CD4-positive, alpha-beta T cell treated with Interleukin-17A for 1 hour (primary cell): ENCODE measurements around the gene PPP1R7.
"Not testable (repeated sequence)": the region's sequence is repeated elsewhere in the genome, so short reads cannot be mapped to it uniquely, and the experiment has no call there.

Experiments
- DNase-seq: peaks from one replicate; pipeline ENCODE4 v3.0.0-alpha.2; 2020

PPP1R7 gene

GRCh38 chr2:241177526-241178334 lies 27.5 kb downstream of the PPP1R7 start:
- DNase-seq: no peak

- DNase-seq: no peak
Observed at GRCh38 chr2:241178961-241179360, 28.7 kb downstream of the PPP1R7 start.

- no peak for DNase-seq
Observed at GRCh38 chr2:241179899-241180298, 29.6 kb downstream of the PPP1R7 start.

GRCh38 chr2:241180495-241180894 lies 30.2 kb downstream of the PPP1R7 start:
- DNase-seq: no peak

GRCh38 chr2:241182126-241182525 lies 31.9 kb downstream of the PPP1R7 start:
- DNase-seq: no peak

- no peak for DNase-seq
Observed at GRCh38 chr2:241182531-241183133, 32.4 kb downstream of the PPP1R7 start.

- no peak for DNase-seq
Observed at GRCh38 chr2:241183221-241183620, 33.0 kb downstream of the PPP1R7 start.

- DNase-seq: no peak
Observed at GRCh38 chr2:241184901-241185300, 34.6 kb downstream of the PPP1R7 start.

- no peak for DNase-seq
Observed at GRCh38 chr2:241185961-241186360, 35.7 kb downstream of the PPP1R7 start.

- DNase-seq: no peak
Observed at GRCh38 chr2:241187101-241187917, 37.0 kb downstream of the PPP1R7 start.

- DNase-seq: no peak
Observed at GRCh38 chr2:241187918-241188234, 37.6 kb downstream of the PPP1R7 start.

GRCh38 chr2:241188361-241189092 lies 38.3 kb downstream of the PPP1R7 start, which contains the start of gene ANO7:
Gene ANO7, plus strand, starts transcription at chr2:241188677. Its CDS starts 1,387 bp downstream, at chr2:241190064.
- no peak for DNase-seq

GRCh38 chr2:241189093-241189855 lies 39.0 kb downstream of the PPP1R7 start:
- no peak for DNase-seq

GRCh38 chr2:241189856-241190201 lies 39.6 kb downstream of the PPP1R7 start:
- DNase-seq: no peak

GRCh38 chr2:241190291-241190981 lies 40.2 kb downstream of the PPP1R7 start:
- no peak for DNase-seq

- DNase-seq: no peak
Observed at GRCh38 chr2:241191081-241191480, 40.8 kb downstream of the PPP1R7 start.

- no peak for DNase-seq
Observed at GRCh38 chr2:241193271-241193670, 43.0 kb downstream of the PPP1R7 start.

- no peak for DNase-seq
Observed at GRCh38 chr2:241194811-241195210, 44.5 kb downstream of the PPP1R7 start.

GRCh38 chr2:241195506-241196130 lies 45.4 kb downstream of the PPP1R7 start:
- DNase-seq: no peak

GRCh38 chr2:241197246-241197645 lies 47.0 kb downstream of the PPP1R7 start:
- not testable (repeated sequence) for DNase-seq

- no peak for DNase-seq
Observed at GRCh38 chr2:241197947-241198346, 47.7 kb downstream of the PPP1R7 start.
